Measurements from ENCODE around the gene SRRT.
"Not testable (repeated sequence)": the region's sequence is repeated elsewhere in the genome, so short reads cannot be mapped to it uniquely, and the experiment has no call there.

SRRT gene

GRCh38 chr7:100854146-100854895 lies 20.6 kb upstream of the SRRT start:
- FAIRE-seq (no peak), DNase-seq (ENCODE audit: extremely low spot score, insufficient read length, low read depth) (no peak)

- DNase-seq (ENCODE audit: extremely low spot score, insufficient read length, low read depth); FAIRE-seq: not testable (repeated sequence)
Observed at GRCh38 chr7:100854899-100855298, 20.0 kb upstream of the SRRT start.

- DNase-seq (ENCODE audit: extremely low spot score, insufficient read length, low read depth) (no peak), FAIRE-seq (no peak)
Observed at GRCh38 chr7:100855515-100855914, 19.4 kb upstream of the SRRT start.

GRCh38 chr7:100856871-100857282 lies 18.0 kb upstream of the SRRT start:
- FAIRE-seq (no peak), DNase-seq (ENCODE audit: extremely low spot score, insufficient read length, low read depth) (no peak)

- DNase-seq (ENCODE audit: extremely low spot score, insufficient read length, low read depth) (no peak), FAIRE-seq (no peak)
Observed at GRCh38 chr7:100859856-100860255, 15.0 kb upstream of the SRRT start.

- FAIRE-seq (no peak), DNase-seq (ENCODE audit: extremely low spot score, insufficient read length, low read depth) (no peak)
Observed at GRCh38 chr7:100860702-100861615, 13.9 kb upstream of the SRRT start.

GRCh38 chr7:100861616-100861985 lies 13.3 kb upstream of the SRRT start:
- FAIRE-seq = no peak
- DNase-seq (ENCODE audit: extremely low spot score, insufficient read length, low read depth) = no peak

GRCh38 chr7:100863406-100863950 lies 11.4 kb upstream of the SRRT start:
- DNase-seq (ENCODE audit: extremely low spot score, insufficient read length, low read depth) = no peak
- FAIRE-seq = no peak

- FAIRE-seq (no peak), DNase-seq (ENCODE audit: extremely low spot score, insufficient read length, low read depth) (no peak)
Observed at GRCh38 chr7:100864263-100864845, 10.5 kb upstream of the SRRT start.

- FAIRE-seq (no peak), DNase-seq (ENCODE audit: extremely low spot score, insufficient read length, low read depth) (no peak)
Observed at GRCh38 chr7:100865372-100865911, 9.5 kb upstream of the SRRT start.

- no peak for FAIRE-seq
- no peak for DNase-seq (ENCODE audit: extremely low spot score, insufficient read length, low read depth)
Observed at GRCh38 chr7:100865938-100866728, 8.8 kb upstream of the SRRT start.

- DNase-seq (ENCODE audit: extremely low spot score, insufficient read length, low read depth) (no peak), FAIRE-seq (no peak)
Observed at GRCh38 chr7:100866729-100867039, 8.2 kb upstream of the SRRT start.

GRCh38 chr7:100867040-100867775 lies 7.7 kb upstream of the SRRT start, which contains the start of gene TRIP6:
Gene TRIP6 (plus strand): TSS chr7:100867387. CDS start chr7:100867498, 111 bp downstream.
- peak; percentile 38 for FAIRE-seq
- DNase-seq (ENCODE audit: extremely low spot score, insufficient read length, low read depth) = no peak

GRCh38 chr7:100867776-100868485 lies 7.0 kb upstream of the SRRT start:
- DNase-seq (ENCODE audit: extremely low spot score, insufficient read length, low read depth) = no peak
- FAIRE-seq = no peak

GRCh38 chr7:100873599-100874299 lies 1.2 kb upstream of the SRRT start:
- FAIRE-seq (peak; percentile 9), DNase-seq (ENCODE audit: extremely low spot score, insufficient read length, low read depth) (no peak)

GRCh38 chr7:100874300-100874576 lies 665 bp upstream of the SRRT start:
- DNase-seq (ENCODE audit: extremely low spot score, insufficient read length, low read depth) = no peak
- no peak for FAIRE-seq

GRCh38 chr7:100875356-100875751 lies 451 bp downstream of the SRRT start:
- peak; percentile 61 for FAIRE-seq
- DNase-seq (ENCODE audit: extremely low spot score, insufficient read length, low read depth) = no peak

GRCh38 chr7:100878013-100878412 lies 3.1 kb downstream of the SRRT start:
- FAIRE-seq (no peak), DNase-seq (ENCODE audit: extremely low spot score, insufficient read length, low read depth) (no peak)
